ENCODE measurements around the gene EHF.

Gene EHF

DNA sequence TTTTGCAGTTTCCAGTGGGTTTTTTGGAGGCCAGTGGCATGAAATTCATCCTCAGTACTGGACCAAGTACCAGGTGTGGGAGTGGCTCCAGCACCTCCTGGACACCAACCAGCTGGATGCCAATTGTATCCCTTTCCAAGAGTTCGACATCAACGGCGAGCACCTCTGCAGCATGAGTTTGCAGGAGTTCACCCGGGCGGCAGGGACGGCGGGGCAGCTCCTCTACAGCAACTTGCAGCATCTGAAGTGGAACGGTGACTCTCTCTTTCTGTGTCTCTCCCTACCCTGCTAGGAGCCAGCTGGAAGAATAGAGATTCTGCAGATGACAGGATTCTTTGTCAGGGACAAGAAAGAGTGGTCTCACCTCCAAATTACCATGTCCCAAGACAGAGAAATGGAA lies 25.5 kb downstream of the EHF start:
- no peak for DNase-seq

DNA sequence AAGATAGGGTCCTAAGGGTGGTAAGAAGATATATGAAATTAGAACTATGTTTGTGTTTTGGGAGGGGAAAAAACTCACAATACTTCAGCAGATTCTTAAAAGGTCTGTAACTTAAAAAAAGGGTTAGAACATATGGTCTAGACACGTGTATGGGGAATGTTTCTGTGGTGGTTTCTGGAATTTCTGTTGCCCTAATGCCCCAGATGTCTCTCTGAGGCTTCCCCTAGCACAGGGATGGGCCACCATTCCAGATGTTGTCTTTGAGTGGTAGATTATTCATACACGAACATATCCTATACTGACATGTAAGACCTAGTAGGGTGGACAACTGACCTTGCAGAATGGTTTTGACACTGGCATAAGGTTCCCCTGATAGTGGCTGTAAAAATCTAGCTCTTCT lies 26.2 kb downstream of the EHF start:
- DNase-seq: no peak

GRCh38 chr11:34647532-34647931 lies 26.6 kb downstream of the EHF start:
- no peak for DNase-seq

GRCh38 chr11:34648036-34648435 lies 27.1 kb downstream of the EHF start:
- DNase-seq: no peak

GRCh38 chr11:34649597-34649996 lies 28.7 kb downstream of the EHF start:
- DNase-seq: no peak

DNA sequence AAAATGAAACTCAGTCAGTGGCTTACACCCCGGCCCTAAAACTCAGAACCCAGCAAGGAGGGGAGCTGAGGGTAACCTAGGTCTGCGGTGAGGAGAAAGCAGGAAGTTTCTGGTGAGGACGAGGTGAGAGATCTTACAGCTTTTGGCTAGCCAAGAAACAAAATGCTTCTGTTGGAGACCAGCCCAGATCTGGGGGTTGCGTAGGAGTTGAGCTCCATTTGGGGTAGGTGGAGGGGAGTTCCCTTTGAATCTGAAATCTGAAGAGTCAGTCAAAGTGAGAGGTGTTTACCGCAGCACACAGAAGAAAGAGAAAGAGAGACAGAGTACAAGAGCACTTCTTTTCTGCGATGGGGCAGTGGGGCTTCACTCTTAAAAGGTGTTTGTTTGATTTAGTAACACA lies 29.6 kb downstream of the EHF start:
- DNase-seq: peak; percentile 37

DNA sequence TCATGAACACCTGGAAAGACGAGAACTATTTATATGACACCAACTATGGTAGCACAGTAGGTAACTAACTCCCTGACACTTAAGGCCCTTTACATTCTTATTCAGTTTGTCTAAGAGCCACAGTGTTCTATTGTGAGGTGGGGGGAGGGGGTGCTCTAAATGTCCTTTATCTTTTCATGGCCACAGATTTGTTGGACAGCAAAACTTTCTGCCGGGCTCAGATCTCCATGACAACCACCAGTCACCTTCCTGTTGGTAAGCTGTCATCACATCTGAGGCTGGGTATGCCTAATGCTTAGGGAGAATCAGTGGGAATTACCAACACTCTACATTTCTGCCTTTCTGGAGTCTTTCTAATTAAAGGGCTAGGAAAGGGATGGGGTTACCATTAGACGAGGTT lies 30.7 kb downstream of the EHF start:
- no peak for DNase-seq

GRCh38 chr11:34652191-34652973 lies 31.5 kb downstream of the EHF start:
- no peak for DNase-seq

DNA sequence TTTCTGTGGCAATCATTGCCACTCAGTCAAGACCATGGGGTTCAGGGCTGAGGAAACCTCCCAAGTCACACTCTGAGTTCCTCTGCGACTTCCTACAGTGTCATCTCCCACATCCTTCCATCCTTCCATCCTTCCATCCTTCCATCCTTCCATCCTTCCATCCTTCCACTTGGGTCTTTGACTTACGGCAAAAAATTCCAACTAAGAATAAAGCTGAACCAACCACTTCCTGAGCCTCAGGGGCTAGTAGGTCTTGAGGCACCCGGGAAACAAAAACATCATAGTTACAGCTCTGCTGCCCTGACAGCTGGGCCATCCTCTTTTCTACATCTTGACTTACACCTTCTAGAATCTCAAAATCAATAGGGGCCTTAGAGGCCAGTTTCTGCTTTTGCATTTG lies 32.1 kb downstream of the EHF start:
- no peak for DNase-seq

DNA sequence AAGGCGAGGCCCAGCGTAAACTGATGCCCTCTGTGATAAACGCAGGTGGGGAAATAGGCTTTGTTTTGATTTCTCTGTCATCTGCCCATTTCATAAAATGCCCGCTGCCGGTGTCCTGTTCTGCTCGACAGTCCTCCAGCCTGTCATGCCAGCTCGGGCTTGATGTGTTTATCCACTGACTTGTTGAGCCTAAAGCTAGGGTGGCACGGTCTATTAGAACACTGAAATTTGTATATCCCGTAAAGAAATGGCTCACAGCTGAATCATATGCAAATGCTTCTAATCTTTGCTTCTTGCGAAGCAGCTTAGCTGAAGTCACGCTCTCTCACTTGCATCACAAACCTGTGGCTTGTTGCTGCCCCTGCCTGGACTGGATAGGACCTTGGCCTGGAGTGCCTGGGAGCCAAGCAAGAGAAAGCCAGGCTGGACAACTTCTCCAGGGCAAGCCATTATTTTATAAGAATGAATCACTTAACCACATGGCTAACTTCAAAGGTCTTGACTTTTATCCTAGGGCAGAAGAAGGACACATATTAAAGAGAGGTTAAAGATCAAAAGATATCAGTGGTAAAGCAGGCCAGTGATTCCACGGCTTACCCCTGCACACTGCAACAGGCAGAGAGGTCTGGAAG lies 33.1 kb downstream of the EHF start:
- DNase-seq: no peak

DNA sequence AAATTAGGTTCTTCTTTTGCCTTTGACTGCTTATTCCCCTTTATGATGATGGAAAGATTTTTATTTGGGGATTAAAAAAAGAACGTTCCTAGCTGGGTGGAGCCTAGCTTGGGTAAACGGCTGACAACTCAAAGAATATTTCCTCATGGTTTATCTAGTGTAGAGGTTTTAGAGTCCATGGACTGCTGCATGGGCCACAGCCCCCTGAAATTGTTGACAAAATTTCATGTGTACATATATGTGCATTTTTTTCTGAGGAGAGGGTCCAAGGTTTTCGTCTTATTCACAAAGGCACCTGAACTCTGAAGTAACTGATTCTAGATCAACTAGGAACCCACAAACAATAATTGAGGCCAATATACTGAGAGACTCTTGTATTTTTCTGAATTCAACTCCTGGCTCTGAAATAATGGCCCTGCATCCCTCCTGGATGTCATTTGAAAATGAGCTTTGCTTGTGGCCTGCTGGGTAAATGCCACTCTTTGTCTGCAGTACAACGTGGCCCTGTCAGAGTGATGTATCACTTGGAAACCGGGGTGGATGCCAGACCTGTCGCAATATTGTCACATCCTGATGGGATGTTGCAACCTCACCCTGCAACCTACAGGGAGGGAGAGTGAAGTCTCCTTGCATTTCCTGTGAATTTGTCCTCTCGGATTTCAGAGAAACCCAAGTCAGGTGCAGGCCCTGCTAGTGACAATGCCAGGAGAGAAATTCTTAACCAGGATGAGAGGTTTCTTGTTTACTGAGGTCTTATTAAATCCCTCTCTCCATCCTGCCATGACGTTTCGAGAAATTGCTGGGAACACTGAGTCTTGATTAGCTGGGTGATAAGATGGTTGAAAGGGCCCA lies 33.8 kb downstream of the EHF start:
- no peak for DNase-seq

DNA sequence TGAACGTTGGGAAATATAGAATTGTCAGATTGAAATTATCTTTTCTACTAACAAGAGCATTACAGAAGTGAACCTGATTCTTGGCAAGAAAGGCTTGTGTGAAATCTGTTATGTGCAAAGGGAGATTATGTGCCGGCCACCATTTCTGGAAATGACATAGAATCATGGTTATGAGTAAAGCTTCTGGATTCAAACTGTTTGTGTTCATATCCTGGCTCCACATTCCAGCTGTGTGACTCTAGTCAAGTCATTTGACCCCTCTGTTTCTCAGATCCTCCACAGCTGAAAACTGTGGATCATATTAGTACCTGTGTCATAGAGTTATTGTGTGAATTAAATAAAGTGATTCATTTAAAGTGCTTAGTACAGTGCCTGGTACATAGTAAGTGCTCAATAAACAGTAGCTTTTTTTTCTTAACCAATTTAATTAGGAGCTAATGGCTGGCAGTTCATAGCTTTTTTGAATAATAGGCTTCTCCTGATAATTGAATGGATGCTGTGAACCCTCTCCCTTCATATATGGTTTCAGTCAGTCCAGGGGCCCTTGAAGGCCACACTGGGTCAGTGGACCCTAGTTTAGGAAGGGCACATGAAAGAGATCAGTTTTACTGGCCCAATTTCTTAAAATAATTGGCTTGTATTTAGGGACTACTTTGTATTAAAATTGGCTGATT lies 34.6 kb downstream of the EHF start:
- no peak for DNase-seq

GRCh38 chr11:34656062-34656720 lies 35.3 kb downstream of the EHF start:
- DNase-seq: no peak

DNA sequence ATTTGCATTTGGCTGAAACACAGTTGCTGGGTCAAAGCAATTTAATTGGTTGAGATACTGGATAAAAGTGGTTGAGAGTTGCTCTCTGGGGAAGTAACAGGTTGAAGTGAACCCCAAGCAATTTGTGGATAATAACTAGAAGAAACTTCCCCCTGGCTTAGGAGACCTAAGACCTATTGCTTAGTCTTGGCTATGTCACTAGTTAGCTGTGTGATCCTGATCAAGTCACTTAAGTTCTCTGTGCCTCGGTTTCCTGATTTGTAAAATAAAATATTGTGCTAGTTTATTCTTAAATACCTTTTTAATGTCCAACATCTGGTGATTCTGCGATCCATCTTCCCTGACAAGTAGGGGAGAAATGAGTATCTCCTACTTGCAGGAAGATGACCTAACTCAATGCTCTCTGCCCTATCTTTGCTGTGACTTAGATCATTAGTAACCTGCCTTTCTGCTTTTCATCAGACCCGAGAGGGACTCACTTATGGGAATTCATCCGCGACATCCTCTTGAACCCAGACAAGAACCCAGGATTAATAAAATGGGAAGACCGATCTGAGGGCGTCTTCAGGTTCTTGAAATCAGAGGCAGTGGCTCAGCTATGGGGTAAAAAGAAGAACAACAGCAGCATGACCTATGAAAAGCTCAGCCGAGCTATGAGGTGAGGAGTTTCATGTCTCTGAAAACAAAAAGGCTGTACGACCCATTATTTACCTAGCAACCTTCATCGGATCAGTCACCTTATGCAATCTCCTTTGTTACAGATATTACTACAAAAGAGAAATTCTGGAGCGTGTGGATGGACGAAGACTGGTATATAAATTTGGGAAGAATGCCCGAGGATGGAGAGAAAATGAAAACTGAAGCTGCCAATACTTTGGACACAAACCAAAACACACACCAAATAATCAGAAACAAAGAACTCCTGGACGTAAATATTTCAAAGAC lies 37.5 kb downstream of the EHF start:
- DNase-seq: no peak

GRCh38 chr11:34659096-34659733 lies 38.3 kb downstream of the EHF start:
- DNase-seq: no peak

- no peak for DNase-seq
These were observed 44.4 kb downstream of the EHF start for GRCh38 chr11:34665077-34665835.

- DNase-seq: no peak
These were observed 47.1 kb downstream of the EHF start for GRCh38 chr11:34667810-34668582.

DNA sequence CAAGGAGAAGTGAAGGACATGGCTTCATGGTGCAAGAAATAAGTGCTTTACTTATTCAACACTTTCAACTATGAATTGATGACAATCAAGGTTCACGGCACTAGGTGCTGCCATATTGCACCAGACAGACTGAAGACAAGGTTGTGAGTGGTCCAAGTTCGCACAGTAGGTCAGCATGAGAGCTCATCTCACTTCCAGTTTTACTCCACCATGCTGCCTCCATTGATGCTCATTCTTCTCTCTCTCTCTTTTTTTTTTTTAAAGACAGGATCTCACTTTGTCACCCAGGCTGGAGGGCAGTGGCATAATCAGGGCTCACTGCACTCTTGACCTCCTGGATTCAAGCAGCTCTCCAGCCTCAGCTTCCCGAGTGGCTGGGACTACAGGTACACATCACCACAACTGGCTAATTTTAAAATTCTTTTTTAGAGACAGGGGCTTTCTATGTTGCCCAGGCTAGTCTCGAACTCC lies 47.7 kb downstream of the EHF start:
- DNase-seq: no peak

- no peak for DNase-seq
These were observed 48.6 kb downstream of the EHF start for GRCh38 chr11:34669458-34669857.

Data from effector CD8-positive, alpha-beta T cell (primary cell).